AG20443 (cell line): ENCODE results near the gene TAF9.
"Not testable (repeated sequence)": the region's sequence is repeated elsewhere in the genome, so short reads cannot be mapped to it uniquely, and the experiment has no call there.

ENCODE experiments used
- DNase-seq: peaks from one replicate; pipeline ENCODE4 v3.0.0; 2012; ENCODE audit warnings: low spot score, mixed read lengths

The TAF9 gene, protein sequence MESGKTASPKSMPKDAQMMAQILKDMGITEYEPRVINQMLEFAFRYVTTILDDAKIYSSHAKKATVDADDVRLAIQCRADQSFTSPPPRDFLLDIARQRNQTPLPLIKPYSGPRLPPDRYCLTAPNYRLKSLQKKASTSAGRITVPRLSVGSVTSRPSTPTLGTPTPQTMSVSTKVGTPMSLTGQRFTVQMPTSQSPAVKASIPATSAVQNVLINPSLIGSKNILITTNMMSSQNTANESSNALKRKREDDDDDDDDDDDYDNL

DNA sequence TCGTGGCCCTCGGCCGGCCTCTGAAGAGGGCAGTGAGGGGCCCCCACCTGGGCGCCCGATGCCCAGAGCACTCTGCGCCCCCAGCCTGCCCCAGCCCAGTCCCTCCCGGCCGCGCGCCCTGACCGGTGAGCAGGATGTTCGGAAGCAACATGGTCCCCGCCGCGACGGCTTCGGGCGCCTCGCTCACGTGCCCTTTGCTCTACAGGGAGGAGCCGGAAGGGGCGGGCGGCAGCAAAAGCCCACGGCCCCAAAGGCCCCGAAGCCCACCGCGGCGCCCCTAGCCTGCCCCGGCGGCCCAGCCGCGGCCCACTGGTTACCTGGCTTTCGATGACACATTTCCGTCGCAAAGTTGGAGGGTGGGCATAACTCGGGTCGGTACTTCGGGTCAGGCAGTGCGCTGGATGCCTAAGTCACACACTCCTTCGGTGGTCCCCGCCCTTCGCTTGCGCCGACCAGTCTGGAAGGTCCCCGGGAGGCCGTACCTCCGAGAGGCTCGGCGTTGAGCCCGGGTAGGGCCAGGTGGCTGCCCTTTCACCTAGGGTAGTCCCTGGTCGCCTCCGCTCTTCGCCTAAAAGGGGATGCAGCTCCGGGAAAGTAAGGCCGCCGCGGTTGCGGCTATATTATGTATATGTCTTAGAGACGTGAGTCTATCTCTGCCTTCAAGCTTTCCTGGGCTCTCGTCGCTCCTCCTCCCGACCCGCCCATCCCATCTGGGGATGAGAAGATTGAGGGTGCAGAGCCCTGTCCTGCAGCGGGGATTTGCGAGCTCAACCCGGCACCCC lies at the start of gene TAF9, which contains the start of the genes AK6 and RAD17:
Gene TAF9, minus strand, starts transcription at position 181 of the 782 bp plus-strand sequence. CDS start 3,783 bp downstream, outside the sequence.
Gene AK6, minus strand, starts transcription at position 181 of the 782 bp plus-strand sequence. Its CDS starts 30 bp downstream, at position 151.
Gene RAD17, plus strand, starts transcription at position 479 of the 782 bp plus-strand sequence. CDS start 2,391 bp downstream, outside the sequence.
- DNase-seq, result peak; percentile 95

DNA sequence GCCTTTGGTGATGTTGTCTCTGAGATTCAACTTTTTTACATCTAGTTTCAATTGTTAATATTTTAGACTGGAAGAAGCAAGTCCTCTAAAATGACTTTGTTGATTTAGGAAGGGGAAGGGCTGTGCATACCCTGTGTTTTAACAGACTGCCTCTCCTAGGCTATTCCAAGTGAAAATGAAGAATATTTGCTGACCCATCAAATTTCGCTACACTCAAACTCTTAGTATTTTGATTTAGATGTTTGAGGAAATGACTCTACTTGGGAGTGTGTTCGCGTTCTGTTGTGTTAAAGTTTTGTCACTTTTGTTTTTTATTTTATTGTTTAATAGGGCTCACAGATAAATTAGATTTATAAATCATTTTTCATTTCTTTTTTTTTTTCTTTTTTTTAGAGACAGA lies 49.2 kb upstream of the TAF9 start:
- DNase-seq, result no peak

DNA sequence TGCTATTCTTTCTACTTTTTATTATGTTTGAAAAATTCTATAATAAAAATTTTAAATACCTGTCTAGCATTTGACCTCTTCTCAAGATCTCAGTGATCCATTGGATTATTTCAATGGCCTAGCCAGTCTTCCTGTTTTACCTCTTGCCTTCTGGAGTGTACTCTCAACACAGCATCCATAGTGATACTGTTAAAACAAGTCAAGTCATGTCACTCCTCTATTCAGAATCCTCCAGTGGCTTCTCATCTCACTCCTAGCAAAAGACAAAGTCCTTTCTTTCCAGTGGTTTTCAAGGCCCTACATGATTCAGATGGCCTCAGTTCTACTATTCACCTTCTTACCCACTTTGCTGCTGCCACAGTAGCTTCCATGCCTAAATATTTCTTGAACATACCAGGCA lies 47.4 kb upstream of the TAF9 start:
- DNase-seq, result no peak

DNA sequence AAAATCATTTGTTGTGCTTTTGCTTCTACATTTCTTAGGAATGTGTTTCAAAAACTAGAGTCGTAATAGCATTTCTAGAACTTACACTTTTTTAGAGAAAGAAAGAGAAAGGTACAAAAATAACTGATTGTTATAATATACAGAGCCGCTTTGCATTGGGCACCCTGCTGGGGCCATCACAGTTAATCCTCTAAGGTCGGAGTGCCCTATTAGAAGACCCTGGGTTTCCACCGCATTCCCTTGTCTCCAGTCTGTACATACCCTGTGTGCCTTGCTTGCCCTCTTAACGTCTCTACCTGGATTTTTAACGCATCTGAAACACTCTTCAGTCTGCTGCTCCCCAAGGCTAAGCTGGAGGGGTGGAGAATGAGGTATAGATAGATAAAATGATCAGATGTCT lies 46.9 kb upstream of the TAF9 start:
- DNase-seq, result no peak

DNA sequence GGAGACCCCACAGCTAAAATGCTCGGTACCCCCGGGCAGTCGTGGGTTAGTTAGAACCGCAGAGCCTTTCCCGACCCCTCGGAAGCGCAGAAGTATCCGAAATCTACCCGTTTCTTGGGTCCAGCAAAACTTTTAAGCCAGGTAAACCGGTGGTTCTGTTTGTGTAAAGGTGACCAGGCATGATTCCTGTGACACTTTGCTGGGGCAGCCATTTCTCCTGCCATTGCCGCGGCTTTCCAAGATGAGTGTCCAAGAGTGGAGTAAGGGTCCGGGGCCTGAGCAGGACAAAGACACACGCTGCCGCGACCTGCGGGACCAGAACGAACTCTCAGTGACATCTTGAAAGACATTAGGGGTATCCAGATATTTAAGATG lies 46.3 kb upstream of the TAF9 start:
- no peak for DNase-seq

DNA sequence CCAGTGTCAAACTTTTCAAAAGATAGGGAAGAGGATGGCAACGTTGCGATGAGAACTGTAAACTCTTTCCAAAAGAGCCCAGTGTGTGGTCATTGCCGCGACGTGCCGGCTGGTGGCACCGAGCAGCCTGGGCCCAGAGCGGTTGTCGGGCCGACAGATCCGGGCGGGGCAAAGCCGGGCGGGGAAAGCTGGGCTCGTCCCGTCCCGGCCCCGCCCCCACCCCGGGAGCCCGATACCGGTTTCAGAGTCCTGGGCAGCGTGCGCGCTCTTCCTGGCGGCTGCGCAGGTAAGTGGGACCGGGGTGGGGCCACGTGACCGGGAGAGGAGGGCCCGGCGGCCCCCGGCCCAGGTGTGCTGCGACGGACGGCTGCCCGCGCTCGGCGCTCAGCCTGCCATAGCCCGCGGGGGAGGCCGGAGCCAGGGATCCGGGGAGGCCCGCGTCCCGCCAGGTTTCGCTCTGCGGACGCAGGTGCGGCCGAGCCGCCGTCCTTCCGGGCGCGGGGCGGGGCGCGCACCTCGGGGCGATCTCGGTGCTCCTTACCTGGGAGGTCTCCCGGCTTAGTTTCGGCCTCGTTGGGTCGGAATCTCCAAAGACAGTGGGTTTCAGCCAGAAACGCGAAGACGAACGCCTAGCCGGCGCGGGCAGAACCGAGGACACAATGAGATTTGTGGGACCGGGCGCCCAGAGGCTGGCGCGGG lies 45.7 kb upstream of the TAF9 start, which contains the start of gene MARVELD2:
Gene MARVELD2, plus strand, starts transcription at position 232 of the 699 bp plus-strand sequence. CDS start 4,270 bp downstream, outside the sequence.
- peak; percentile 67 for DNase-seq

DNA sequence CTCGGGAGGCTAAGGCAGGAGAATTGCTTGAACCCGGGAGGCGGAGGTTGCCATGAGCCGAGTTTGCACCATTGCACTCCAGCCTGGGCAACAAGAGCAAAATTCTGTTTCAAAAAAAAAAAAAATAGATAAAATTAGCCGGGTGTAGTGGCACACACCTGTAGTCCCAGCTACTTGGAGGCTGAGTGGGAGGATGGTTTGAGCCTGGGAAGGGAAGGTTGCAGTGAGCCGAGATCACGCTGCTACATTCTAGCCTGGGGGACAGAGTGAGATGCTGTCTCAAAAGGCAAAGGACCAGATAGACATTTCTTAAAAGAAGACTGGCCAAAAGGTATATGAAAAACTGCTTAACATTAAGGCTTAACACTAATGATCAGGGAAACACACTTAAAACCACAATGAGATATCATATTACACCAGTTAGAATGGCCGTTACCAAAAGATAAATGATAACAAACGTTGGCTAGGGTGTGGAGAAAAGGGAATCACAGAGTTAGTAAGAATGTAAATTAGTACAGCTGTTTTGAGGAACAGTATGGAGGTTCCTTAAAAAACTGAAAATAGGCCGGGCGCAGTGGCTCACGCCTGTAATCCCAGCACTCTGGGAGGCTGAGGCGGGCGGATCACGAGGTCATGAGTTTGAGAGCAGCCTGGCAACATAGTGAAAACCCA lies 35.5 kb upstream of the TAF9 start:
- DNase-seq, result no peak

DNA sequence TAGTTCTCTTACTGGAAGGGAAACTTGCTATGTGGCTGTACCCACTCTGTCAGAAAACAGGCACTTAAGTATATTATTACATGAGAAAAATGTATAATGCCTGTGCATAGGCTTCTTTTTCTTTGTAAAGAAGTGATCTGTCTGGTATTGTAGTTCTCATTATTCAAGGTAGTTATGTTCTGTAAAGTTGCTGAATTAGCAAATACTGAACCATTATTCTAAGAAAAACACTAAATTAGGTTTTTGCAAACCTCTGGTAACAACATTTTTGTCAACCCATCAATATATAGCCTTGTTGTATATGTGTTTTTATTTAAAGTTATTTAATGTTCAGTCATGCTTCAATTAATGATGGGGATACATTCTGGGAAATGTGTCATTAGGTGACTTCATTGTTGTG lies 9.1 kb upstream of the TAF9 start:
- DNase-seq, result no peak

DNA sequence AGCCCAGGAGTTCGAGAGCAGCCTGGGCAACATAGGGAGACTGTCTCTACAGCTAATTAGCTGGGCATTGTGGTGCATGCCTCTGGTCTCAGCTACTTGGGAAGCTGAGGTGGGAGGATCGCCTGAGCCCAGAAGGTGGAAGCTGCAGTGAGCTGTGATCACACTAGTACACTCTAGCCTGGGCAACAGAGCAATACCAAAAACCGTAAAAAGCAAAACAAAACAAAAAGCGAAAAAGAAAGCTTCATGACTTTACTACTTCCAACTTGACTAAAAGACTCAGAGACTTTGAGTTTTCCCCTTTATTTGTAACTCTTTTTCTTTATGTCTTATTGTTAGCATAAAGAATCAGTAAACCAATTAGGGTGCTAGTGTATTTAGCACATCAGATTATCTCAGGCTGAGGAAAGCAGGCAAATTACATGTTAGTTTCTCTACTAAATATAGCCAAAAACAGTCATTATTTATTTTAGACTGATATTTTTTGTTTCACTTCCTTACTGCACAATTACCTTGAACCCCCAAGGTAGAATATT lies 5.7 kb upstream of the TAF9 start:
- no peak for DNase-seq

DNA sequence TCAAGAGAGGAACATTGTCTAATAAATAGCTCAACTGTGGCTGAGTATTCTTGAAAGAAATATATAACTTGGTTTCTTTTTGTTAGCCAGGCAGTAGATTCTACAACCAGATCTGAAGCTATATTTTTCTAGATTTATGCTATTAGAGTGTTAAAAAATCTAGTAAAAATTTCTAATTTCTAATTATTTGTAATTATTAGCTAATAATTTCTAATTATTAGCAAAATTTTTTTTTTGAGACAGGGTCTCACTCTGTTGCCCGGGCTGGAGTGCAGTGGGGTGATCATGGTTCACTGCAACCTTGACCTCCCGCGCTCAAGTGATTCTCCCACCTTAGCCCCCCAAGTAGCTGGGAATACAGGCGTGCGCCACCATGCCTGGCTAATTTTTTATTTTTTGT lies 3.1 kb upstream of the TAF9 start:
- DNase-seq, result no peak

DNA sequence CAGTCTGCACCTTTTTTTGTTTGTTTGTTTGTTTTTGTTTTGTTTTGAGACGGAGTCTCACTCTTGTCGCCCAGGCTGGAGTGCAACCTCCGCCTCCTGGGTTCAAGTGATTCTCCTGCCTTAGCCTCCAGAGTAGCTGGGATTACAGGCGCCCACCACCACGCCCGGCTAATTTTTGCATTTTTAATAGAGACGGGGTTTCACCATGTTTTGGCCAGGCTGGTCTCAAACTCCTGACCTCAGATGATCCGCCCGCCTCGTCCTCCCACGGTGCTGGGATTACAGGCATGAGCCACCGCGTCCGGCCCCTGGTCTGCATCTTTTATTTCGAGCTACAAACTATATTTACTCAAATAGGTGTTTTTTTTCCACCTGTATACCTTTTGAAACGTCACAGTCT lies 1.0 kb upstream of the TAF9 start:
- DNase-seq, result not testable (repeated sequence)

DNA sequence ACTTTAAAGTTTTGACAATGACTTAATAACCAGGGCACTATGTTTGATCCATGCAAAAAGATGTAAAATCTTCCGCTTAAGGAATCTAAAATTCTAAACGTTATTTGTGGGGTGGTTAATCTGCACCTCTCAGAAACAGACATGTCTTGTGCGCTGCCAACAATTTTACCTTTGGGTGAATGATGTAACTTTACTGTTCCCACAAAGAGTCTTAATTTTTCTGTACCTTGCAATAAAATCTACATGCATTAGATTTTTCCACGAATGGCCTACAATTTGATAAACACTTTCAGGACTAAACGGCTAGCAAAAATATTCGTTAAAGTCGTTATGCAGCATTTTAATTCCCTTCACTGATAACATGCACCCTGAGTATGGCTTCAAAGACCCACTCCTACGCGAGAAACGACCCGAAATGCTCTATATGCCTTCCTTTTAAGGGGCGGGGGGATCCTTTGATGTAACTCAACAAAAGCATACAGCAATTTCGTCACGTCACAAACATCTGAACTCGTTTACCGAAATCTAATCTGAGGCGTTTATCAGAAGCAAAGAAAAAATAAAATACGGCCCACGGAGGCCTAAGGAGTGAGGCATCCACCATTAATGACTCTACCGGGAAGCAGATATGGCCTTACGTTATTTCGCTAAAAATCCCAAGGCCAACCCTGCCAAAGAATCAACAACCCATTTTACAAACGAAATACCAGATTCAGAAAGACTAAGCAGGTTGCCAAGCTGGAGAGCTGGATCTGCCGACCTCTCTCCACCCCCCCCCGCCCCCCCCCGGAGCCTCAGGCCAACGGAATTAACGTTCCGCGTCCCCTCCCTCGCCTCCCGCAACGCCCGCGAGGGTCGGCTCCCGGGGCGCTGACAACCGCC lies 621 bp downstream of the TAF9 start:
- DNase-seq, result peak; percentile 80

DNA sequence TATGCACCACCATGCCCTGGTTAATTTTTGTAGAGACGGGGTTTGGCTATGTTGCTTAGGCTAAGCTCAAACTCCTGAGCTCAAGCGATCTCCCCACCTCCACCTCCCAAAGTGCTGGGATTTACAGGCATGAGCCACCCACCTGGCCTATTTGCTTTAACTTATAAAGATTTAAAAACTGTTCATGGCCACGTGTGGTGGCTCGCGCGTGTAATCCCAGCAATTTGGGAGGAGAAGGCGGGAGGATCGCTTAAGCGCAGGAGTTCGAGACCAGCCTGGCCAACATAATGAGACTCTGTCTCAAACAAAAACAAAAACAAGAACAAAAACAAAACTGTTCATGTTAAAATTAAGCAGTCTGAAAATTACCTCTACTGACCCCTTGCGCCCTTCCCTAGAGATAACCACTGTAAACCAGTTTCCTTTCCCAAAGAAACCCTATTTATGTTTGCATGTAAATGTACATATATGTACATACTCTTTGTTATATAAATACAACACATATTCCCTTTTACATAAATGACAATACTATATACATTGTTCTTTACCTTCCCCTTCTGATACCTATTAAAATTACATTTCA lies 1.5 kb downstream of the TAF9 start:
- no peak for DNase-seq

DNA sequence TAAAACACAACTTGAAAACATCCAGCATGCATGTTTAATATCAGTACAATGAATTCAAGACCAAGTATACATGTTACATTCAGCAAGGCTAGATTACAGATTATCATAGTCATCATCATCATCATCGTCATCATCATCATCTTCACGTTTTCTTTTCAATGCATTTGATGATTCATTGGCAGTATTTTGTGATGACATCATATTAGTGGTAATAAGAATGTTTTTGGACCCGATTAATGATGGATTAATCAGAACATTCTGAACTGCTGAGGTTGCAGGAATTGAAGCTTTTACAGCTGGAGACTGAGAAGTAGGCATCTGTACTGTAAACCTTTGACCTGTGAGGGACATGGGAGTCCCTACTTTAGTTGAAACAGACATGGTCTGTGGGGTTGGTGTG lies 4.5 kb downstream of the TAF9 start:
- no peak for DNase-seq

DNA sequence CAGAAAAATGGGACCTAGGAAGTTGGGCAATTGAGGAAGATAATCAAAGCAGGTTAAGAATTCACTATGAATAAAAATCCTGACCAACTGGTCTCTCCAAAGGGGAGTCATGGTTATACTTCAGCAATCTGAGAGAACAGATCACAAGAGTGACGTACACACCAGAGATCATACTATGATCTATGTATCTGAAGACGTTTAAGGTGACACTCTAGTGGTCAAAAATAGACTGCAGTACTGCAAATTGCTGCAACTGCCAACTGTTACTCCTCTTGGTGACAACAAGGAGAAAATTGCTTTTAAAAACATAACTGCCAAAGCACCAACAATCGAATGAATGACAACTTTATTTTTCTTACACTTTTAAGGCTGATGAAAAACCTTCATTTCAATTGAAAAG lies 4.9 kb downstream of the TAF9 start:
- DNase-seq, result peak; percentile 14

DNA sequence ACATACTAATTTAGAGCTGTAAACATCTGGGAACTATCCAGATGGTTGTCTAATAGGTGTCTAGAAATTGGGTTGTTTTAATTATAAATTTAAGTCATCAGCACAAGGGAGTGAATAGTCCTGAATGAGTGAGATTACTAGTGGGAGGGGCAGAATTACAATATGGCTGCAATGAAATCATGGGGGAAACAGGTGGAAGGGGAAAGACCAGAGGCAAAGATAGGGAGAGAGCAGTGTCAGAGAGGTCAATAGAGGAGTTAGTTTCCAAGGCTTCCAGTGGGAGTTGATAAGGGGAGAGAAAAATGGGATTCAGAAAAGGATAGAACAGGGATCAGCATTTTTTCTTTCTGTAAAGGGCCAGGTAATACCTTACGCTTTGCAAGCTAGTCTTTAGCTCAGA lies 8.9 kb downstream of the TAF9 start:
- no peak for DNase-seq

DNA sequence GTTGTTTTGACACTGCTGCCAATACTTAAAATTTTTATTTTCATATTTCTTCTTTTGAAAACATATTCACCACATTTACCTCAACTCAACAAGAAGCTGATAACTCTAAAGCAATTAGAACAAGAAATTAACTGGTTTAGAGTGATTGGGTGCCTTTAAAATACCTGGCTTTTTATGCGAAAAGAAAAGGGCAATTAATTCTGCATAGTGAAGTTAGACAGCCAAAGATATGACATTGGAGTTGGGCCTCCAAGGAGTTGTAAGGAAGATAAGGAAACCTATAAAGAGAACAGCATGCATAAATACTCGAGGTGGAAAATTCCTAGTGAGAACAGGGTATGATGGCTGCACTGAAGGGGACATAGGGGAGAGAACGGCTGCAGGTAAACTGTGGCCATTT lies 9.6 kb downstream of the TAF9 start:
- no peak for DNase-seq

DNA sequence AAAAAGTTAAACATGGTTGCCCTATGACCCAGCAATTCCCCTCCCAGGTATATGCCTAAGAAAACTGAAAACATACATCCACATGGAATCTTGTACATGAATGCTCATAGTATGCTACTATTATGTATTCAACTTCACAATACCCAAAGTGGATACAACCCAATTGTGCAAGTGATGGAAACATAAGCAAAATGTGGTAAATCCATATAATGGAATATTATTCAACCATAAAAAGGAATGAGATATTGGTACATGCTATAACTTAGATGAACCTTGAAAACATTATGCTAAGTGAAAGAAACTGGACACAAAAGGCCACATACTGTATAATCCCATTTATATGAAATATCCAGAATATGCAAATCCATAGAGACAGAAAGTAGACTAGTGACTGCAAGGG lies 18.7 kb downstream of the TAF9 start:
- DNase-seq, result no peak

DNA sequence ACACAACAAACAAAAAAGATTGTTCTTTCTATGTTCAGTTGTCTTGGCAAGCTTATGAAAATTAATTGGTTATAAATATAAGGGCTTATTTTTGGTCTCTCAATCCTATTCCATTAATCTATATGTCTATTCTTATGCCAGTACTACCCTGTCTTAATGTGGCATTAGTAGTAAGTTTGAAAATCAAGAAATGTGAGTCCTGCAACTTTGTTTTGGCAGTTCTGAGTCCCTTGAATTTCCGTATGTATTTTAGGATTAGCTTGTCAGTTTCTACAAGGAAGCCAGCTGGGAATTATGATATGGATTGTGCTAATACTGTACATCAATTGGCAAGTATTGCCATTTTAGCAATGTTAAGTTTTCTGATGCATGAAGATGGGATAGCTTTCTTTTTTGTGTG lies 26.2 kb downstream of the TAF9 start:
- DNase-seq, result no peak

DNA sequence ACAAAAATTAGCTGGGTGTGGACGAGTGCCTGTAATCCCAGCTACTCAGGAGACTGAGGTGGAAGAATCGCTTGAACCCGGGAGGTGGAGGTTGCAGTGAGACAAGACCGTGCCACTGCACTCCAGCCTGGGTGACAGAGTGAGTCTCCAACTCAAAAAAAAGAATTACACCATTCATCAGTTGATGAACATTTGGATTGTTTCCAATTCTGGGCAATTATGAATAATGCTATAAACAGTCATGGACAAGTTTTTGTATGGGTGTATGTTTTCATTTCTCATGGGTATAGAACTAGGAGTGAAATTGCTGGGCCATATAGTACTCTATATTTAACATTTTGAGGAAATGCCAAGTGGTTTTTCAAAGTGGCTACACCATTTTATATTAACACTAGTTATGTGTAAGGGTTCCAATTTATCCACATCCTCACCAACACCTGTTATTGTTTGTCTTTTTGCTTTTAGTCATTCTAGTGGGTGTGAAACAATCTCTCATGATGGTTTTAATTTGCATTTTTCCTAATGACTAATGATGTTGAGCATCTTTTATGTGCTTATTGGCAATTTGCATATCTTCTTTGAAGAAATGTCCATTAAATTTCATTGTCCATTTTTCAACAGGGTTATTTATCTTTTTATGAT lies 27.7 kb downstream of the TAF9 start:
- DNase-seq, result no peak
